H4 (cell line): ENCODE measurements around the gene CDH5. TPM values are rescaled to one million over a fixed set of nuclear protein-coding genes. Genes with fewer than 3 reads are reported as not detected.

Experiments used
- DNase-seq: peaks from one replicate; pipeline ENCODE4 v3.0.0-alpha.2; 2015; ENCODE audit warnings: low spot score
- total RNA-seq: library from RNA; depleted of rRNA; stranded (reverse); fragments of >200 nt; shearing (Covaris generic); gene quantifications from 2 replicates; pipeline ENCODE4 v1.2.3, GENCODE V29; 2014

Gene CDH5
- total RNA-seq, 1 experiment from 2014 or later = not detected

- DNase-seq = no peak
Measured at GRCh38 chr16:66391726-66392670, 25.5 kb downstream of the CDH5 start.

GRCh38 chr16:66395806-66396555 lies 29.5 kb downstream of the CDH5 start:
- no peak for DNase-seq

- no peak for DNase-seq
Measured at GRCh38 chr16:66397736-66398433, 31.4 kb downstream of the CDH5 start.

DNA sequence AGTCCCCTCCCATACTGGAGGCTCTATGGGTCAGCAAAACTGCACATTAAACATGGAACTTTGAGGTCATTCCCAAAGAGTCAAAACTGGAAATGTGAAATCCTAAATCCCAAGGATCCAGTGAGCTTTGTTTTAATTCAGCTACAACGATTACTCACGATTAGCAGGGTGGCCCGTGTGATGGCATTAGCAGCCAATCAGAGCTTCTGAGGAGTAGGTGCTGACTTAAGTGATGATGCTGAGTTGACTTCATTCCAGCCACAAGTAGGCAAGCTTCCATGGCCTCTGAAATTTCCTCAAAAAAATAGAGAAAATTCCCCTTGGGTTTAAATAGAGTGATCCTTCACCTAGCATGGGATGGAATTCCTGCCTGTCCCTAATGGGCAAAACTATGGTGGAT lies 32.5 kb downstream of the CDH5 start:
- DNase-seq = no peak

- no peak for DNase-seq
Measured at GRCh38 chr16:66399930-66400329, 33.4 kb downstream of the CDH5 start.

- no peak for DNase-seq
Measured at GRCh38 chr16:66400503-66401380, 34.3 kb downstream of the CDH5 start.

DNA sequence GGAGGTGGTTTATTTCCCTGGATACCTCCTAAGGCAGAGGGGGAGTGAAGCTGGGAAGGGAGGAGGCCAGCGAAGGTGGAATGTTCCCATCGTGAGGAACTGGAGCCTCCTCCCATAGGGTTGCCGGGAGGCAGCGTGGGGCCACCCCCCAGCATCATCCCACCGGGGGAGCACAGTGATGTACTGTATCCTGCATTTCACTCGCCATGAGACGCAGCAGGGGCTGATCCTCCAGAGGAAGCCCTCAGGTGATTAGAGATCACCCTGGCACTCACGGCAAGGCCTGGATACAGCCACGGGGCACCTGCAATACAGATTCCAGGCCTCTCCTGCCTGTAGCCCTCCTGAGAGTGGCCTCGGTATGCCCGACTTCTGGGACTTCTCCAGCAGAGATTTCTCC lies 35.1 kb downstream of the CDH5 start:
- DNase-seq = no peak

GRCh38 chr16:66402166-66402565 lies 35.7 kb downstream of the CDH5 start:
- DNase-seq = no peak

GRCh38 chr16:66402591-66403230 lies 36.2 kb downstream of the CDH5 start:
- DNase-seq = no peak

GRCh38 chr16:66403531-66404145 lies 37.1 kb downstream of the CDH5 start:
- DNase-seq = no peak

DNA sequence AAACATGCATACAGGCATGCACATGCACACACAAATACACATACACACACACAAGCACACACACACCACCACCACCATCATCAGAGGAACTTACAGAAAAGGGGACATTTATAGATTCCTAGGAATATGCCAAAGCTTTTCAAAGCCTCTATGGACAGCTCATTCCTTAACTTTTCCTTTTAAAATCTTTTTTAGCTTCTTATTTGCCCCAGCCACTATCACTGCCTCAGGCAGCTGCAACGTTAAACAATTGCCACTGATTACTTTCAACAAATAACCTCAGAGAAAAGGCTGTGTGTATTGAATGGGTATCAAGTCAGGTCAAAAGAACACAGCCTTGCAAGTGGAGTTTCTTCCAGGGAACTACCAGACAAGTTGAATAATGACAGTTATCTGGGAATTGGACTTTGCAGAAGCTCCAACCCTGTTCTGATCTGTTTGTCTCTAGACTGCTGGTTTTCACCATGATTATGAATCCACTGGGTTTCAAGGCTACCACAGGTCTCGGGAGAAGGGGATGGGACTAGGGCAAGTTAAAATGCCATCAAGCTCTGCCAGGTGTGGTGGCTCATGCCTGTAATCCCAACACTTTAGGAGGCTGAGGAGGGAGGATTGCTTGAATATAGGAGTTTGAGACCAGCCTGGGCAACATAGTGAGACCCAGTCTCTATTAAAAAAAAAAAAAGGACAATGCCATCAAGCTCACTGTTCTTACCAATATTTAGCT lies 38.7 kb downstream of the CDH5 start:
- no peak for DNase-seq

- DNase-seq = peak; percentile 68
Measured at GRCh38 chr16:66406534-66407221, 40.2 kb downstream of the CDH5 start.

DNA sequence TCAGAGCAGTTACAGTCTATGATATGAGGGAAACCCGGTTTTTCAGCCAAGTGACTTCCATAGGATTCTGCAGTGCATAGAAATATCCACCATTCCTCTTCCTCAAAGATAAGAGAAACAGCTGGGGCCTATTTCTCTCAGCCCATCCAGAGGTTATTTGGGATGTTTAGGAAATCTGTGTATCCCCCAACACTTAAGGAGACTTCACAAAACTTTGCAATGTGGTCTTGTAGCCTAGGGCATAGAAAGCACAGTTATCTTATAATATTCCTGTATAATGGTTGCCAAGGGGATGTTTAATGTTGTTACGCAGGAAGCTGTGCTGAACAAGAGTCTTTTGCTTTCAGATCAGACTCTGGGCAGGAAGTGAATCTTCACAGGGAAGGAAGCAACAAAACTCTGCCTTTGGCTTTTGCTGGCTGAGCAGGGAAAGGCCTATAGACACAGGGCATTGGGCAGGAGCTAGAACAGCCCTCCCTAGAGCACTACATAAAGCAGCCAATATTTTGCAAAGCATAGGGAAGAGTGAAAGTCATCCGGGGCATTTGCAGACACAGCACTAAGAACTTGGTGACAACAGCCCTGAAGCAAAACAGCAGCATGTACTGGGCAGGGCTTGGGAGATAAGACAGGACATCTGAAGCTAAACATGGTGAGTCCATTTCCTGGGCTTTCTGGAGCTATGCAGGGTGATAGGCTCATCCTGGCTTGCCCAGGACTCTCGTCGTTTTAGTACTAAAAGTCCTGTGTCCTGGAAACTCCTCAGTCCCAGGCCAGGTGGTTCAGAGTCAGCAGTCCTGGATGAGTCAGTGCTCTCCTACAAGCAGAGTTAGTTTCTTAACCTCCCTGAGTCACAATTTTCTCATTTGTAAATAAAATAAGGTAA lies 41.9 kb downstream of the CDH5 start:
- DNase-seq = peak; percentile 78

DNA sequence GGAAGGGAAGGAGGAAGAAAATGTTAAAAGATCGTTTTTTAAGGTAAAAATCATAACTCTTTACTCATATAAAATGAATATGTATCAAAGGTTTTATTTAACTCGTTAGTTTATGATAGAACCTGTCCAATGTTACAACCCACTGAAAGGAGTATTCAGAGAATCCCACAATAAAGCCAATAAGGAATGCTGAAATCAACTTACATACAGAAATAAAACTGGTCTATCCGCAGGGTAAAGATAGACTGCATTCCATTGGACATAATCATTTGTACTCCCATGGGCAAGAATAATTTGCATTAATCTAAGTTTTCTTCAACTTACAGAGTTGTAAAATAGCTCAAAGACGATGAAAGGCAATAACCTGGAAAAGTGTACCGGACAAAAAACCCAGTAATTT lies 42.7 kb downstream of the CDH5 start:
- DNase-seq = no peak

- DNase-seq = no peak
Measured at GRCh38 chr16:66412182-66412581, 45.7 kb downstream of the CDH5 start.

DNA sequence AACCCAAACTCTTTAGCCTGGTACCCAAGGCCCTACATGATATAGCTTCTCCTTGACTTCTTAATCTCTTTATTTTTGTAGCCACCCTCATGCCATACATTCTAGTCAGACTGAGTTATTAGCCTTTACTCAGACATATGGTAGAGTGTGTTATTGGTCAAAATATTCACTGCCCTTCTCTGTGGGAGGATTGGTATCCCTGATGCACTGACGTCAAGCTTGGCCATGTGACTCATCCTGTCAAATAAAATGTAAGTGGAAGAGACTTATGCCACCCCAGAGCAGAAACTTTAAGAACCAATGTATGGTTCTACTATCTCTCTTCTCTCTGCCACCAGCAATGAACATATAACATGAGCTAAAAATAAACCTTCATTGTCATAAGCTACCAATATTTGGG lies 48.4 kb downstream of the CDH5 start:
- DNase-seq = no peak

DNA sequence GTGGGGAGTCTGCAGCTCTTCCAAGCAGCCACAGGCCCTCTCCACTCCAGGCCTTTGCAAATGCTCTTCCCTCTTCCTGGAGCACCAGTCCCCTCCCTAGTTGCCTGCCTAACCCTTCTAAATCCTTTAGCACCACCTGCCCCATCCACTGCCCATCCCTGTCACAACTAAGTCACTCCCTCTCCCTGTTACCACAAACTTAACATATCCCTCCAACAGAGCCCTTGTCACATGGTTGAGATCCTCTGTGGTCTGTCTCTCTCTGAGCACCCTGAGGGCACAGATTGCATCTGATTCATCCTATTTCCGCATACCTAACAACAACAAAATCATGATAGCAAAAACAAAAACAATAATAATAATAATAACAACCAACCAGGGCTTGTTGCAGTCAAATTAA lies 49.6 kb downstream of the CDH5 start:
- DNase-seq = no peak
